ENCODE data around the gene ARPC5L. TPM values are rescaled to one million over a fixed set of nuclear protein-coding genes. Genes with fewer than 3 reads are reported as not detected.

The ARPC5L gene
- total RNA-seq, 1 donor from 2014 or later, result 39.2 TPM

- intact Hi-C loops (cut with micrococcal nuclease), result no loop called here
- no peak for TF ChIP-seq CTCF (IDR thresholded peaks at IDR 0.05; ENCODE audit: borderline replicate concordance)
These were observed 17.3 kb downstream of the ARPC5L start for GRCh38 chr9:124879226-124879625.

GRCh38 chr9:124880501-124880900, 18.6 kb downstream of the ARPC5L start:
- H3K27me3 ChIP-seq (ENCODE audit: low read depth), result no peaks in the 10 kb centered on the region
- intact Hi-C loops (cut with micrococcal nuclease), result no loop called here
- H3K9me3 ChIP-seq (replicated peaks), result no peaks in the 10 kb centered on the region
- H3K27ac ChIP-seq (replicated peaks), result no peak overlapping the region
- DNase-seq, result no peak
- peaks cover 98% of the 10 kb centered on the region for H3K36me3 ChIP-seq
- no peaks in the 10 kb centered on the region for H3K4me1 ChIP-seq
- no peak for TF ChIP-seq CTCF (IDR thresholded peaks at IDR 0.05; ENCODE audit: borderline replicate concordance)
- no peak overlapping the region for H3K4me3 ChIP-seq

More at GRCh38 chr9:124879226-124879625, 17.3 kb downstream of the ARPC5L start:
- no peaks in the 10 kb centered on the region for H3K9me3 ChIP-seq (replicated peaks)
- H3K27me3 ChIP-seq (ENCODE audit: low read depth), result no peaks in the 10 kb centered on the region
- H3K4me1 ChIP-seq, result peaks cover 2% of the 10 kb centered on the region
- H3K36me3 ChIP-seq, result peaks cover 98% of the 10 kb centered on the region
- no peak for DNase-seq
- H3K4me3 ChIP-seq, result no peak overlapping the region
- no peak overlapping the region for H3K27ac ChIP-seq (replicated peaks)

GRCh38 chr9:124881138-124881743, 19.3 kb downstream of the ARPC5L start:
- no peak overlapping the region for H3K4me3 ChIP-seq
- H3K27me3 ChIP-seq (ENCODE audit: low read depth), result no peaks in the 10 kb centered on the region
- TF ChIP-seq CTCF (IDR thresholded peaks at IDR 0.05; ENCODE audit: borderline replicate concordance), result no peak
- H3K27ac ChIP-seq (replicated peaks), result no peak overlapping the region
- peaks cover 98% of the 10 kb centered on the region for H3K36me3 ChIP-seq
- no peaks in the 10 kb centered on the region for H3K4me1 ChIP-seq
- no peak for DNase-seq
- H3K9me3 ChIP-seq (replicated peaks), result no peaks in the 10 kb centered on the region
- intact Hi-C loops (cut with micrococcal nuclease), result no loop called here

- TF ChIP-seq CTCF (IDR thresholded peaks at IDR 0.05; ENCODE audit: borderline replicate concordance), result no peak
- intact Hi-C loops (cut with micrococcal nuclease), result no loop called here
- no peak for DNase-seq
These were observed 20.3 kb downstream of the ARPC5L start for GRCh38 chr9:124882231-124882630.

GRCh38 chr9:124884376-124884775, 22.4 kb downstream of the ARPC5L start:
- no peak for TF ChIP-seq CTCF (IDR thresholded peaks at IDR 0.05; ENCODE audit: borderline replicate concordance)

More at GRCh38 chr9:124882231-124882630, 20.3 kb downstream of the ARPC5L start:
- H3K4me3 ChIP-seq, result no peak overlapping the region
- no peak overlapping the region for H3K27ac ChIP-seq (replicated peaks)
- peaks cover 98% of the 10 kb centered on the region for H3K36me3 ChIP-seq
- no peaks in the 10 kb centered on the region for H3K27me3 ChIP-seq (ENCODE audit: low read depth)
- H3K4me1 ChIP-seq, result no peaks in the 10 kb centered on the region
- H3K9me3 ChIP-seq (replicated peaks), result no peaks in the 10 kb centered on the region

More at GRCh38 chr9:124884376-124884775, 22.4 kb downstream of the ARPC5L start:
- DNase-seq, result no peak
- Histone ChIP-seq H3K27me3 (ENCODE audit: low read depth) (no peaks in the 10 kb centered on the region), H3K4me1 (no peaks in the 10 kb centered on the region), H3K36me3 (peaks cover 98% of the 10 kb centered on the region), H3K9me3 (replicated peaks) (no peaks in the 10 kb centered on the region), H3K27ac (replicated peaks) (no peak overlapping the region), H3K4me3 (no peak overlapping the region)
- intact Hi-C loops (cut with micrococcal nuclease), result no loop called here

Measured in left ventricle myocardium inferior (tissue), 1 donor.